DMS53 treated with DMSO at 0.1 percent for 48 hours (cell line): Measurements from ENCODE around the gene SRGAP2C.
"Not testable (repeated sequence)": the region's sequence is repeated elsewhere in the genome, so short reads cannot be mapped to it uniquely, and the experiment has no call there.

Source experiments
- DNase-seq: peaks from one replicate; lab custom pipeline; 2025; ENCODE audit not compliant: unreplicated experiment; lab: John Stamatoyannopoulos, UW

SRGAP2C gene

DNA sequence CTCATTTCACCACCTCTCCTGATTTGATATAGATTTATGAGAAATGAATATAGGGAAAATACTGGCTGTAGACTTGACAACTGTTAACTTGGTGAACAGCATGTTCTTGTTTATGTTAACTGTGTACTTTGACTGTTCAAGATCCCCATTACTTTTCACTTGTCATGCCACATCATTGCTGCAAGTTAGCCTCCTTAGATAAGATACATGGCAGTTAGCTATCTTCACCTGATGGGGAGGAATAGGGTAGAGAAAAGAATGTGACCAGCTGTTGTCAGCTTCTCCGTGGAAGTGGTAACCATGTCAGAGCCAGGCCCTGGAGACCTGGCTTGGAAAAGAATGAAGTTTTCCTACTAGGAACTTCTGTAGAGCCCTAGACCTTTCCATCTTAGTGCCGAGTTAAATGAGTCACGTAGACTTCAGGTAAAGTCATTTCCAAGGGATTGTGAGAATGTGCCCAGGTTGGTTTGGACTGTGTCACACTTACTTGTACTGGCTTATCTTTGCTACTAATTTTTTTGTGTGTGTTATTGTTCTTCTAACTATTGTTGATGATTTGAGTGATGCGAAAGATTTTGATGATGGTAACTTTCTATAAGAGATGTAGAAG, 41.6 kb downstream of the SRGAP2C start:
- DNase-seq = not testable (repeated sequence)

DNA sequence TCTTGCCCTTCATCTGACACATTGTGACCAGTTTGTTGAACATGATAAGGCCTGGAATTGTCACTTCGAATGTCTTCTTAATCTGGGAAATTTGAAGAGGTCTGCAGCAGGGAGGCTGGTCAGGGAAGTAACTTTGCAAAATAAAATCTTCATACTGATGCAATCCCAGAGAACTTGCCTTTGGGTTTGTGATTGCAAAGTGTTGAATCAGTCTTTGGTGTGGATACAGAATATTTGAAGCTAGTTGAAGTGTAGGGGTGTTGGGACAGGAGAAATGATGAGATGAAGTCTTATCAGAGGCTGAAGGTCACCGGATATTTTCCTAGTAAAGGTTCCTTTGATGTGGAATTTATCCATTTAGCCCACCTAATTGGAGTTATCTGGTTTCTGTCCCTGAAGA, 42.1 kb downstream of the SRGAP2C start:
- DNase-seq = not testable (repeated sequence)

DNA sequence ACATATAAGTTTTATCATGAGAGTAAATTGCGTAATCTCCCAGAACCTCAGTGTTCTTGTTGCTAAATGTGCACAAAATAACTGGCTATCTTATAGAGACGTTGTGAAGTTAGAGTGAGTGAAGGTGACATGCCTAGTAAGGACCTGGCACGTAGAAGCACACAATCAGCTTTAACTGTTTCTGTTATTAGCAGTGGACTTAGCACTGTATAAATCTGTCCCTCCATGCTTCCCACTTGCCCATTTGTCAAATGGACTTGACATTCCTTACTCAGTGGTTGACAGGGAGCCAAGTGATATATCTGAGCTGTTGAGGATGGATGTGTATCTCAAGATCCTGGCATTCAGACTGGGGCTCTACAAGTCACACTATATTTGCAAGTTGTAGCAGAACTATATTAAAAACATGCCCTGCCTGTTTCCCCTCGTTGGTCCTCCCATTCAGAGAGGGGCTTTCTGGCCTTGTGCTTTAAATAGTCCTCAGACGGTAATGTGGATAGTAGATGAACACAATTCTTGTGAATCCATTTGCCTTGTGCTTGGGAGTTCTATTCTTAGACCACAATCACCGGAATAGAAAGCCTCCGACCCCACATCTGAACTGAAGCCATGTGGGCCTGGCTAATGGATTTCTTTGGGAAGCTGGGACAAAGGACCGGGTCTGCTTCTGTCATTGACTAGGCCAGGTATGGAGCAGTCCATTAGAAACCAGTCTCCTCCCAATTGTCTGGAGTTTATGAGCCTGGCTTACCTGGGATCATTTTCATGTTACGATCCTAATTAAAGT, 43.0 kb downstream of the SRGAP2C start:
- not testable (repeated sequence) for DNase-seq

DNA sequence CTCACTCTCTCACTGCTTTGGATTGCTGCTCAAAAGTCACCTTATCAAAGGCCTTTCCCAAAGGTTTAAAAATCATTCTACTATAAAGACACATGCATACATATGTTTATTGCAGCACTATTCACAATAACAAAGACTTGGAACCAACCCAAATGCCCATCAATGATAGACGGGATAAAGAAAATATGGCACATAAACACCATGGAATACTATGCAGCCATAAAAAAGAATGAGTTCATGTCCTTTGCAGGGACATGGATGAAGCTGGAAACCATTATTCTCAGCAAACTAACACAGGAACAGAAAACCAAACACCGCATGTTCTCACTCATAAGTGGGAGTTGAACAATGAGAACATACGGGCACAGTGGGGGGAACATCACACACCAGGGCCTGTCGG, 45.9 kb downstream of the SRGAP2C start:
- DNase-seq = not testable (repeated sequence)

DNA sequence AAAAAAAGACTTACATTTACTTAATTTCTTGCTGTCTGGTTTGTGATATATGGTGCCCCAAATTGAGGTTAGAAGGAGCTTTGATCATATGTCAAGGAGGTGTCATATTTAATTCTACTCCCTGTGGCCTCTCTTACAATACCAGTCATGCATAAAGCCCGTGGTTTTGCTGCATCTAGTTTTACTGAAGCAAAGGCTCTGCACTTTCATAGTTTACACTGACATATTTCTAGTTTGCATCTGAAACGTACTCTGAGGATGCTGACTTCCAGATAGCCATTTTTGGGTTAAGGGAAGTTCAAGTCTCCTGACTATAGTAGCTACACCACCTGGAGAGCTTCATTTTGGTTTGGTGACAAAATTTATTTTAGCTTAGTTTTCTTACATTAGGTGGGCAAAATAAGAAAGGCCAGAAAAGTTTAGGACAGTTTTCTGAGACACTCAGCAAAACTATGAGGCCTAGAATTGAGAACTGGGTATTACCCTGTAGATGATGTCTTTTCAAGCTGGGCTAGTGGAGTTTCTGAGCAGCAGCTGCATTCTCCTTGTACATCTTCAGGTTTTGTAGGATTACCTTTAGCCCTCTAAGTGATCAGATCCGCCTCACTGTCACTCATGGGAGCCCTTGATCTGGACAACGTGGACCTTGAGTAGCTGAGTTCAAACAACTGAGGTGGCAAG, 47.8 kb downstream of the SRGAP2C start:
- not testable (repeated sequence) for DNase-seq

DNA sequence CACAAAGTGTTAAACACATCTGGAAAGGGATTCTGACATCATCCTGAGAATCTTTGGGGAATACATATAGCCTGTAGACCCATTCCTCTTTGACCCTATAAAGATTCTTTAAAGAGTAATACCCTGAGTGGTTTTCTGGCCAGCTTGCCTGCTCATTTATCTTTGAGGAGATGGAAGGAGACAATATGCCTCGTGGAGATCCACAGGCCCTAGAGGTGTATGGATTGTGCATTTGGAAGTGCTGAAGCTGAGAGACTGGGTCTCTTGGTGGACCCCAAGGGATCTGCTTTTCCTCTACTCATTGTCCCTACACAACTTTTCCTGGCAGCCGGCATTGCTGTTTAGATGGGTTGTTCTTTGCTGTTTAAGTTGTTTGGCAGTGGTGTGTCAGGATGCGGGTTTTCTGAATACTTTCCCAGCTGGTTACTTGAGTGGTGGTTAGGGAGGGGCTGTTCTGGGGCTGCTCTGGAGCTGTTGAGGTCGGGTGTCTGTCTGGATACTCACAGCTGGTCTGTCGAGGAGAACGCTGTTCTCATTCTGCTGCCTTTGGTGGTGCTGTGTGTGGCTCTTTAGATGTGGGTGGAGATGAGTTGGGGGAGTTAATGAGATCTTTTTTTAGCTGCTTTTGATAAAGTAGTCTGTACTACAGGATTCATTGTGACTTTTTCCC, 49.5 kb downstream of the SRGAP2C start:
- not testable (repeated sequence) for DNase-seq

DNA sequence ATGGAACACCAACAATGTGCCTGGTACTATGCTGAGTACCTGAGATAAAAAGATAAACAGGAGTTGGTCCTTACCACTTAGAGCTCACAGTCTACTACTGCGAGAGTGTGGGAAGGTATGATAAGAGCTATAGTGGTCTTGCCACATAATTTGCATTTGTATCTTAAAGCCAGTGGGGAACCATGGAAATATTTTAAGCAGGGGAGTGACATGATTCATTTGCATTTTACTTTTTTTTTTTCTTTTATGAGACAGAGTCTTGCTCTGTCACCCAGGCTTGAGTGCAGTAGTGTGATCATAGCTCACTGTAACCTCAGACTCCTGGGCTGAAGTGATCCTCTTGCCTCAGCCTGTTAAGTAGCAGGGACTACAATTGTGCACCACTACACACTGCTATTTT, 53.6 kb downstream of the SRGAP2C start:
- not testable (repeated sequence) for DNase-seq

DNA sequence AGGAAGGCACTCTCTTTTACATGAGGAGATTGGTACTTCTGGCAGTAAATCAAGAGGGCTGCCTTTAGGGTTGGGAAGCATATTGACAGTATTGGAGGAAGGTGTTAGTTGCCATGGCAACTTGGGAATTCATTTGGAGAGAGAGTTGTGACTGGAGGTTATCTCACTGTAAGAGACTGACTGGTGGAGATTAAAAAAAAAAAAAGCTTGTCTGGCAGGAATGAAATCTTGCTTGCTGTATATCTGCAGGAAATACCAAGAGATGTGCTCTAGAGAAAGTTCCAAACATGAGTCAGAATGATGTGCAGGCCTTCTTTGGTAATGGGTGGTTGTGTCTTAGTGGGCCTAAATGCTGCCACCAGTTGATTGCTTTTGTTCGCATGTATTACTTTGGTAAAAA, 59.1 kb downstream of the SRGAP2C start:
- DNase-seq = not testable (repeated sequence)

DNA sequence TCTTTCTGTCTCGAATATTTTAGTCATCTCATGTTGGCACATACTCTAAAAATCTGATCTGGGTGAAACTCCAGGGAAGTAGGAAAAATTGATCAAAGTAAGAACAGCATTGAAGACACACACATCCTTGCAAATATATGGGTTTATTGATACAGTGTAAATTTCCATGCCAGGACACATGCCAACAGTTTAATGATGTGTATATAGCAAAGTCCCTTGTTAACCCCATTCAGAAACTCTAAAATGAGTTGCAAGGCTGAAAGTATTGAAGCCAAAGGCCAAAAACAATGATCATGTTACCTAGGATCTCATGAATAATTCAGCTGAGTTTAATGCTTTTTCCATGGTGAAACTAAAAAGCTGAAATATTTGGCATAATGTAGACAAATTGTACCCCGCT, 61.6 kb downstream of the SRGAP2C start:
- not testable (repeated sequence) for DNase-seq

DNA sequence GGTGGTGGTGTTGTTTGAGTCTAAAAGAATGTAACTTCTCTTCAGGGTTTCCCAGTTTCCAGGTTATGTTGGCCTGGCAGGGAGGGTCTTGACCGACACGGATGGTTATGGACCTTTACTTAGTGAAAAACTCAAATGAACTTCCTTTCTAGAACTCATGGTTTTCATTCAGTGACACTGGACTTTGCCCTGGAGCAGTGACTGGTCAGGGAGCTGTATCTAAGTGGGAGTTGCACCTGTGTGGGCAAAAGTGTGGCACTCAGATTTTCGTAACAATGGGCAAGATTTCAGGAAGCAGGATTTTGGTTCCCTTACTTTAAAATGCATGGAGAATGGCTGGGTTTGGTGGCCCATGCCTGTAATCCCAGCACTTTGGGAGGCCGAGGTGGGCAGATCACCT, 67.9 kb downstream of the SRGAP2C start:
- not testable (repeated sequence) for DNase-seq

DNA sequence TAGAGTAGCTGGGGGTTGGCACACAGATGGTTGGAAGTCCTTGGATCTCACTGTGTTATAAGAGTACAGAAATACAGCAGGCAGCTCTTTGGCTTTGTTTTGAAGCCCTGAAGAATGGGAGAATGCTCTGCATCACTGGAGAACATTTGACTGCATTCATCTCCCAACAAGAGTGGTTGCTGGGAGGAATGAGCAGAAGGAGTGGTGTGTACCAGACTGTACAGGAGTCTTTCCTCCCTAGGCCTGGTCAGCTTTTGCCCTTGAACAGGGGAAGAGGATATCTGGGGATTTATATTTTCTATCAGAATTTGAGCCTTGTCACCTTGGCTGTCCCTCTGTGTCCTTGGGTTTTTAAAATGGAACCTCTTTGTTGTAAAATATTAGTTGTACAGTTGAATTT, 69.8 kb downstream of the SRGAP2C start:
- not testable (repeated sequence) for DNase-seq

DNA sequence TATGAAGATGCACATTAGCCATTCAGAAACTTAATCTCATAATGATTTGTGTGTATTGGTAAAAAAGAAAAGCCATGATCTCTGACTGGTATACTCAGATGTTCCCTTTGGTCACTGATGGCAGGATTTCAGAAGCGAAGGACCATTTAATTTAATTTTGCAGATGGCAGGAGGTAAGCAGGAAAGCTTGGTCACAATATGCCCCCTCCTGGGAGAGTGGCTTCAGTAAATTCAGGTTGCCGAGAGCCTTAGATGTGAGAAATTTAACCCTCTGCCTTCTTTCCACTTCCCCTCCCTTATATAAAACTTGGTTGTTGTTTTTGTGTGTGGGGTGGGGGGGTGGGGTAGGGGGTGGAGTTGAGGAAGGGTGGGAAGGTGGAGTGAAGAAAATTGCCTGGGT, 72.9 kb downstream of the SRGAP2C start:
- not testable (repeated sequence) for DNase-seq

DNA sequence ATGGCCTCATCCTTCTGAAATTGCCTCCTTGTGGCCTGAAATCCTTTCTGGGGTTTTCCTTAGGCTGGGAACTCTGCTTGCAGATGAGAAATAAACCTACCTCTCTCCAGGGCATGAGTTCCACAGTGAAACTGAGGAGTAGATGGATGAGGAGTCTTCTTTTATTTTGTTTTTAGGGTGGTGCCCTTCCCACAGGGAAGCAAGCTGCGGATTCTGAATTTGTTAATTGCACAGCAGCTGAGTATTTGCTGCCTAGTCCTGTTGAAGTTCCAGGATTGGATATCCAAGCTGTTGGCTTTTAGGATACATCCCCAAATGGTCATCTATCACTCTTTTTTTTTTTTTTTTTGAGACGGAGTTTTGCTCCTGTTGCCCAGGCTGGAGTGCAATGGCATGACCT, 73.4 kb downstream of the SRGAP2C start:
- DNase-seq = not testable (repeated sequence)

DNA sequence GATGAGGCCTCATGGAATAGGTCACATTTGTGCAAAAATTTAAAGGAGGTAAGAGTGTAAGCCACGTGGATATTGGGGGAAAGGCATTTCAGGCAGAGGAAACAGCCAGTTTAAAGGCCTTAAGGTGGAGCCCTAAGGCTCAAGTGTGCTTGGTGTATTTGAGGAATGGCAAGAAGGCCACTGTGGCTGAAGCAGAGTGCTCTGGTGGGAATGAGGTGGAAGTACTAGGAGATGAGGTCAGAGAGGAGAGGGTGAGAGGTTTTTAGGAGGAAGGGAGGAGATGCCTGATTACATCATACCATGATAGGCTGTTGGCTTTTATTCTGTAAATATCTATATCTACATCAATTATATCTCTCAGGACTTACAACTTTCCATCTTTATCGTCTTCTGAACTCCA, 75.4 kb downstream of the SRGAP2C start:
- not testable (repeated sequence) for DNase-seq

DNA sequence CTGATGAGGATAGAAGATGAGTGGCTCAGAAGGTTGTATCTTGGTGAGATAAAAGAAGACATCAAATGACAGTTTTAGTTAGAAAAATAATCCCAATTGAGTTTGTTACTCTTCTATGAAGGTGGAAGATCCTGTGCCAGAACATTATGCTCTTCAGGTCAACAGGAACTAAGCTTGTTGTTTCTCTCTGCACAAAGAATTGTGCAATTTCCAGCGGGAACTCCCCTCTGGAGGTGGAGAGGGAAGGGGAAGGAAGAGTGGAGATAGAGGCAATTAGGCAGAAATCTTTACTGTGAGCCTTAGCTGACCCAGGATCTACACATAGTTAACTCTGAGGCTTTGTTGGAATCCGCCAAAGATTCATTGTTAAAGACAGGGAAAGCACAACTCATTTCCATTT, 77.4 kb downstream of the SRGAP2C start:
- DNase-seq = not testable (repeated sequence)

DNA sequence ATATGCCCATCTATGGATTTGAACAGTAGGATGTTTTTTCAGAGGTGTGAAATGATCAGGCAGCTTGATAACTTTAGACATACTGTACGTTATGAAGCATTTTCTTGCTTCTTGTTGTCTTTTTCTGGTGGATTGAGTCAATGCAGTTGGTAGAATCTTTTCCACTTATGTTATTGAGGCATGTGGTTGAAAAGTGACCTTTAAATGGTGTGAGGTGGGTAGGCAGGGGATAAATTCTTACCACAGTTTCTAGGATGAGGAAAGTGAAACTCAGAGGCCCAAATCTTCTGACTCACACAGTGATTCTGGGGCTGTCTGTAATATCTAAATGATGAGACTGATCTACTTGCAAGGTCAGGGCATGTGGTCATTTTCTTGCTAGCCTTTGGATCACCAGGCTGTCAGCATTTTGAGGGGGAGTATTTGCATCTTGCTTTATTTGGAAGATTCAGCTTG, 79.0 kb downstream of the SRGAP2C start:
- not testable (repeated sequence) for DNase-seq

DNA sequence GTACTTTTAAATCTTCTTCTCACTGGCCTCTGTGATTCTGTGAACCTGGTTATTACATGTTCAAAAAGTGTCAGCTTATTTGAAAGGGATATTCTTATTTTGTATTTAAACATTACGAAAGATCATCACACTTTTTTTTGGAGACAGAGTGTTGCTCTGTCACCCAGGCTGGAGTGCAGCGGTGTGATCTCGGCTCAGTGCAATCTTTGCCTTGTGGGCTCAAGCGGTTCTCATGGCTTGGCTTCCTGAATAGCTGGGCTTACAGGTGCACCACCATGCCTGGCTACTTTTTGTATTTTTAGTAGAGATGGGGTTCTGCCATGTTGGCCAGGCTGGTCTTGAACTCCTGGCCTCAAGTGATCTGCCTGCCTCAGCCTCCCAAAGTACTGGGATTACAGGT, 82.3 kb downstream of the SRGAP2C start:
- DNase-seq = not testable (repeated sequence)

DNA sequence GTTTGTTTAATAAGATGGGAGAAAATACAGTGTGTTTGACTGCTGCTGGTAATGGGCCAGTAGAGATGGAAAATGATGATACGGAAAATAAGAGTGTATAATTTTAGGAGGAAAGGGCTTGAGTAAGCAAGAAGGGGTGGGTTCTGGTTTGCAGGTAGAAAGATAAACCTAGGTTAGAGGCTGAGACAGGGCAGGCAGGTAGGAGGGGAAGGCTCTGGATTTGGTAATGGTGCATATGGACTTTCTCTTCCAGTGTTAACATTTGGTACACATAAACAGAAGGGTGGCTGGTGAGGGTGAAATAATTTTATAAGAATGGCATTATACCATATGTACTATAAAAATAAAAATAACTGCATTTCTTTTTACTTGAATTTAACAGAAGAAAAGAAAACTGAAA, 84.5 kb downstream of the SRGAP2C start:
- DNase-seq = not testable (repeated sequence)

DNA sequence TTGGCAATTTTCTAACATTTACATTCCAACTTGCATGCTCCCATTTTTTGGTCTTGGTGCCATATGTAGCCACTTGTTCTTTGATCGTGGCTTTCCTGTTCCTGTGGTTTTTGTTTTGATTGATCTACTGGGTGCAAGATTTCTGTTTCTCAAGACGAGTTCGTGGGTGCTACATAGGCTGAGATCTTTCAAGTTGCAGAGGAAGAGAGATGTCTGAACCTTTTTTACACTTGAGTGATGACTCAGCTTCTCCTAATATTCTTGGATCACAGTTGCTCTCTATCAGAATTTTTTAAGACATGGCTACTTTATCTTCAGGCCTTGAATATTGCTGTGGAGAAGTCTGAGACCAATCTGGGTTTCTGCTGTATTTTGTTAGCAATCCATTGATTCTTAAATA, 85.2 kb downstream of the SRGAP2C start:
- not testable (repeated sequence) for DNase-seq

DNA sequence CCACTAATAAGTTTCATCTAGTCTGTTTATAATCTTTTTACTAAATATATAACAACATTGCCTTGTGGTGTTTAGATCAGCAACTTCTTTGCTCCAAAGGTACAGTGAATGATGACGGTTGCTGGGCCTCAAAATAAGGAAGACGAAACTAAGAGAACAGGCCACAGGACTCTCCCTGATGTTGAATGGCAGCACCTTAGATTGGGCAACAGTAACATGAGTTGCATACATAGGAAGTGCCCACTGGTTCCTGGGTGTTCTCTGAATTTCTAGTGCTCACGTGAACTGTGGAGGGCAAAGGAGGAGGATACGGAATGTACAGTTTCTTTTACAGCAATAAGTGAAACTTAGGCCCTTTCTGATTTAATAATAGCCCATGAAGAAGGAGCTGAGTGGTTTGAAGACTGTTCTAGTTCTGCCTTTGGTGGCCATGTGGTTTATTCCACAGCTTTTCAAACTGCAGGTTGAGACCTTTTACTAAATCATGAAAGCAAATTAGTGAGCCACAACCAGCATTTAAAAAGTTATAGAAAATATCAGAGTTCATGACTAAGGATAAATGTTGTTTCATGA, 86.5 kb downstream of the SRGAP2C start:
- DNase-seq = not testable (repeated sequence)

DNA sequence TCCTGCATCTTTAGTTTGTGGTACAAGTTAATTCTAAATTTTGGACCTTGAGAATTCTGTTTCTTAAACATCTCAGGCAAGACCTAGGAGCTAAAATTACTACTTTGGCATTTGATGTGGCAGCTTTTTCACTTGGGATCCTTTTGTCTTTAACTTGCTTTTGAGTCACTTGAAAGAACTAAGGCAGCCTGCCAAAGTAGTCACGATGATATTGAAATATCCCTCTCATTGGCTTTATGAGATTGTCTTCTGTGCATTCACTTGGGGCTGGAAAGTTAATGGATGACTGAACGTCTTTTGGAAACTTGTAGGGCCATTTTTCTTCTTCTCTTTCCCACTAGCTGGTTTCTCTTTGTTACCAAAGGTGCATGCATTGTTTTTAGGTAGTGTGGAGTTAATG, 90.7 kb downstream of the SRGAP2C start:
- DNase-seq = not testable (repeated sequence)
